Right atrium auricular region (tissue), 2 donors: Measurements from ENCODE around the gene VRK1. TPM values are rescaled to one million over a fixed set of nuclear protein-coding genes. Genes with fewer than 3 reads are reported as not detected.
A peak's percentile ranks its signal among the peaks of the same experiment; 100 is the strongest.

Experiments
- DNase-seq: peaks from one replicate; pipeline ENCODE4 v3.0.0-alpha.2; 2019; ENCODE audit warnings: low spot score
- H3K27ac ChIP-seq, 2 donors: fragments of 200-600 bp; sonication (generic); 1 replicate in 1 of 2; 2 replicates in 1 of 2; pipeline ENCODE4 v1.5.1; 2016 to 2019
- H3K27me3 ChIP-seq, 2 donors: fragments of 200-600 bp; sonication (generic); one replicate each; pipeline versions ENCODE4 v1.5.1 to v1.6.0; 2017 to 2019
- H3K36me3 ChIP-seq: fragments of 200-600 bp; sonication (generic); one replicate; pipeline ENCODE4 v1.5.1; 2016
- H3K4me1 ChIP-seq, 2 donors: fragments of 200-600 bp; sonication (generic); one replicate each; pipeline versions ENCODE4 v1.5.1 to v1.6.0; 2017 to 2019
- H3K4me3 ChIP-seq, 2 donors: fragments of 200-600 bp; sonication (generic); 1 replicate in 1 of 2; 2 replicates in 1 of 2; pipeline ENCODE4 v1.5.1; 2017 to 2019; ENCODE audit warnings: mild to moderate bottlenecking in 1 of 2, moderate library complexity in 1 of 2
- H3K9me3 ChIP-seq, 2 donors: fragments of 200-600 bp; sonication (generic); one replicate each; pipeline ENCODE4 v1.5.1; 2019
- total RNA-seq, 2 donors: library from RNA; depleted of rRNA; stranded (reverse); fragments of >200 nt; gene quantifications; one replicate each; pipeline ENCODE4 v1.1.0, GENCODE V29; 2016
- TF ChIP-seq, protein P1 (sequence below), 2 donors: fragments of 200-600 bp; sonication (generic); IDR thresholded peaks; one replicate each; pipeline ENCODE4 v1.5.1; 2019; ENCODE audit warnings: antibody characterized with exemption in 2 of 2

The VRK1 gene
- total RNA-seq, 2 donors from 2014 or later, result 8.7 to 10.0 TPM

DNA sequence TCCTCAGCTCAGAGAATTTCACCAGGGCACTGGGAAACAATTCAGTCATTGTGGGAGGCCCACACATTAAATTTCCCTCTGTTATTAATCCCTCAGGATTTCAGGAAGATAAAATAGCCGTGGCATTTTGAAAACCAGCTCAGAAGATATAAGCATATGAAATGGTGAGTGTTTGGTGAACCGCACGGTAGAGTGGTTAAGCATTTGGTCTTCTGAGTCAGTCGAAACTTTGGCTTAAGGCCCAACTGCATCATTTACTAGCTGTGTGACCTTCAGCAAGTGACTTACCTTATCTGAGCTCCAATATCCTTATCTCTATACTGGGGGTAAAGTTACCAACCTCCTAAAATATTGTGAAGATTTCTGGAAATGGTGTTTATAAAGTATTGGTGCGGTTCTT lies 5.2 kb upstream of the VRK1 start:
- Histone ChIP-seq H3K36me3 (no peaks in the 10 kb centered on the region), H3K4me3 (no peak overlapping the region), H3K27ac (no peak overlapping the region), H3K27me3 (no peaks in the 10 kb centered on the region), H3K9me3 (no peaks in the 10 kb centered on the region), H3K4me1 (no peaks in the 10 kb centered on the region)
- no peak for DNase-seq
- TF ChIP-seq, protein P1, sequence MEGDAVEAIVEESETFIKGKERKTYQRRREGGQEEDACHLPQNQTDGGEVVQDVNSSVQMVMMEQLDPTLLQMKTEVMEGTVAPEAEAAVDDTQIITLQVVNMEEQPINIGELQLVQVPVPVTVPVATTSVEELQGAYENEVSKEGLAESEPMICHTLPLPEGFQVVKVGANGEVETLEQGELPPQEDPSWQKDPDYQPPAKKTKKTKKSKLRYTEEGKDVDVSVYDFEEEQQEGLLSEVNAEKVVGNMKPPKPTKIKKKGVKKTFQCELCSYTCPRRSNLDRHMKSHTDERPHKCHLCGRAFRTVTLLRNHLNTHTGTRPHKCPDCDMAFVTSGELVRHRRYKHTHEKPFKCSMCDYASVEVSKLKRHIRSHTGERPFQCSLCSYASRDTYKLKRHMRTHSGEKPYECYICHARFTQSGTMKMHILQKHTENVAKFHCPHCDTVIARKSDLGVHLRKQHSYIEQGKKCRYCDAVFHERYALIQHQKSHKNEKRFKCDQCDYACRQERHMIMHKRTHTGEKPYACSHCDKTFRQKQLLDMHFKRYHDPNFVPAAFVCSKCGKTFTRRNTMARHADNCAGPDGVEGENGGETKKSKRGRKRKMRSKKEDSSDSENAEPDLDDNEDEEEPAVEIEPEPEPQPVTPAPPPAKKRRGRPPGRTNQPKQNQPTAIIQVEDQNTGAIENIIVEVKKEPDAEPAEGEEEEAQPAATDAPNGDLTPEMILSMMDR (IDR thresholded peaks at IDR 0.05), result no peak

DNA sequence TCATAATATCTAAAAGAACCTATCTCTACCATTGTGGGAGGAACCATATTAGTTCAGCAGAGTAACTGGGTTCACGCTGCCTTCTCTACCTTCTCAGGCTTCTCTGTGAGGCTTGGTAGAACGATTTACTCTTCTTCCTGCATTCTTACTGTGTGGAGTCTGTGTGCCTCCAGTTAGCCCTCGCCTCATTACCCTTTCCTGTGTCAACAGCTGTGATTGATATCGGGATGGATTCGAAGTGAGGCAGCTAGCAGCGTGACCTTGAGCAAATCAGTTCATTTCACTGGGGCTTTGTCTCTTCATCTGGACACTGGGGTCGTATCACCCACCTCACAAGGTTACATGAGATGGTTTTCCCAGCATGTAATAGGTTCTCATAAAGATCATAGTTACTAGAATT lies 4.6 kb upstream of the VRK1 start:
- no peak overlapping the region for H3K27ac ChIP-seq
- no peaks in the 10 kb centered on the region for H3K9me3 ChIP-seq
- no peak overlapping the region for H3K4me3 ChIP-seq
- TF ChIP-seq, protein P1 (IDR thresholded peaks at IDR 0.05), result no peak
- no peaks in the 10 kb centered on the region for H3K27me3 ChIP-seq
- DNase-seq, result no peak
- peaks cover 0 to 2% of the 10 kb centered on the region in 2 donors for H3K4me1 ChIP-seq
- no peaks in the 10 kb centered on the region for H3K36me3 ChIP-seq

DNA sequence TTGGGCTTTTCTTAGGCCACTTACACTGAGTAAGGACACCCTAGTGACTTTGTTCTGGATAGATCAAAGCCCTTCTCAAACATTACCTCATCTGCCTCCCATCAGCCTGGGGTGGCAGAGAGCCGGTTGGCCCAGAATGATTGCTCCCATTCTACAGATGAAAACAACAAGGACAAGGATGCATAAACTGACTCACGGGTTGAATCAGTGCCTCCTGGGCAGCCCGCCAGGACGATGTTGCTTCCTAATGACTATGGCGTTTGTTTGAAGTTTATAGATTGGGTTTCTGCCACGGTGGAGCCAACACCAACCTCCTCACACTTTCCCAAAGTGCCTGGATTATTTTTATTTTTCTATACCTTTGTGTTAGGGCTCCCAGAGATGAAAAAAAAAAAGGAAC lies 3.6 kb upstream of the VRK1 start:
- TF ChIP-seq, protein P1 (IDR thresholded peaks at IDR 0.05), result no peak
- Histone ChIP-seq H3K36me3 (no peaks in the 10 kb centered on the region), H3K9me3 (no peaks in the 10 kb centered on the region), H3K27ac (no peak overlapping the region), H3K4me1 (peaks cover 0 to 9% of the 10 kb centered on the region in 2 donors), H3K4me3 (no peak overlapping the region), H3K27me3 (no peaks in the 10 kb centered on the region)
- no peak for DNase-seq

DNA sequence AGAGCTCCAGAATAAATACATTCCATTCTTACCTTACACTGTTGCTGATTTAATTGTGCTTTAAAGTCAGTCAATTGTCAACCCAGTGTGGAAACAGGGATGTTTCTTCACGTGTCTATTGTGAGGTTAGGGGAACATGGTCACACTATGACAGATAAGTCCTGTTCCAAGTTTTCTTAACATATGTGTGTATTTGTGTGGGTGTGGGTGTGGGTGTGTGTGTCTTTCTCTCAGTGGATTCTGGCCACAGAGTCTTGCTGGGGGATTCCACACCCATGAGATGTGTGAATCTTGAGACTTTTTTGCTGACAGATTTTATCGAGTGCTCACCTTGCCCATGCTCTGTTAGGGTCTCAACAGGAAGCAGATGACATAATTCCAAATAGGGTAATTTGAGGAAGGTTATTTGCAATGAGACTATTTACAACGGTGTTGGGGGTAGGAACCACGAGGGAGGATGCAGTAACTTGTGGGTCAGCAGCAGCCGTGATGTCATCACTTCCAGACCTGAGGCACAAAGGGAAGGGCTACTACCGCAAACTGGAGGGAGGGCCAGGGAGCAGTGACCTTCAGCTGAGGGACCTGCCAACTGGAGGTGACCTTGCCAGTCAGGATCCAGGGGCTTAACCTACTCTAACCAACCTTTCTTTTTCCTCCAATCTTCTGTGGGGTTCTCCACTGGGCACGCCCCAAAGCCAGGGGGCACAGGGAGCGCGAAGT lies 1.9 kb upstream of the VRK1 start:
- Histone ChIP-seq H3K9me3 (no peaks in the 10 kb centered on the region), H3K27me3 (no peaks in the 10 kb centered on the region), H3K36me3 (no peaks in the 10 kb centered on the region), H3K27ac (no peak overlapping the region), H3K4me3 (no peak overlapping the region), H3K4me1 (peaks cover 0 to 9% of the 10 kb centered on the region in 2 donors)
- TF ChIP-seq, protein P1 (IDR thresholded peaks at IDR 0.05), result no peak
- no peak for DNase-seq

DNA sequence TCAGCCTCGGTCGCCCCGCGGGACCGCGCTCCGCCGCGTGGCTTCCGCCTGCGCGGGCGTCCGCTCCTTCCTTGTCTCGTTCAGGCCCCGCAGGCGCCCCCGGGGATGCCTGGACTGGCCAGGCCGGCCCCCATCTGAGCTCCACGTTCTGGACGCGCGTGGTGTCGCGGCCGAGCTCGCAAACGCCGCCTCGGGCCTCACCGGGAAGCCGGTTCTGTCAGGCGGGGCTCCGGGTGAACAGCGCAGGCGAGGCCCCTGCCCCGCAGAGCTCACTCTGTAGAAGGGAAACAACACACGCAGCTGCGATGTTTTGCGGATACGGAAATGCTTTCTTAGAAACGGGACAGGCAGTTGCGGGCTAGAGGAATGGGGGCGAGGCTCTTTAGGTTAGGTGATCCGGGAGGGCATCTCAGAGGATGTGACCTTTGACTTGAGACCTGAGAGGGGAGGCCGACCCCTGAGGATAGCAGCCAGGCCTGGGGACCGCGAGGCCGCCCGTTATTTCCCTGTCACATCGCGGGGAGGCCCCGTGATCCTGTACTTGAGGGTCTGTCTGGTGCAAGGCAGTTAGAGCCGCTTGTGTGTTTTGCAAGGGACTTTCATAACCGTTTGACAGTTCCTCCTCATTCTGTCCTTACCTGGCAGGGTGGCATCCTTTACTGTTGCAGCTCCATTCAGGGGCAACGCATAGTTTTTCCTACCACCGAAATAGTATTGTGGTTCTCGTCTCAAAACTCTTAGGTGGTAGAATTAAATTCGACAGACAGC lies 584 bp downstream of the VRK1 start:
- Histone ChIP-seq H3K9me3 (no peaks in the 10 kb centered on the region), H3K4me3 (peak overlapping the region; percentile 76 to 84), H3K27me3 (no peaks in the 10 kb centered on the region), H3K4me1 (peaks cover 0 to 9% of the 10 kb centered on the region in 2 donors), H3K27ac (no peak overlapping the region), H3K36me3 (no peaks in the 10 kb centered on the region)
- DNase-seq, result no peak
- TF ChIP-seq, protein P1 (IDR thresholded peaks at IDR 0.05), result no peak
